Suprapubic skin (tissue), 3 donors: ENCODE data around the gene CCDC178.

Experiments
- POLR2A ChIP-seq, 2 donors: fragments of 450-650 bp; IDR thresholded peaks; one replicate each; pipeline ENCODE4 v1.6.1; 2017; ENCODE audit warnings: antibody characterized with exemption in 2 of 2, mild to moderate bottlenecking in 2 of 2, moderate library complexity in 2 of 2
- TF ChIP-seq, protein P1 (sequence below), 2 donors: fragments of 200-600 bp in 1 of 2; fragments of 450-650 bp in 1 of 2; sonication (generic) in 1 of 2; IDR thresholded peaks; one replicate each; pipeline ENCODE4 v1.5.1; 2016 to 2019; ENCODE audit warnings: antibody characterized with exemption in 2 of 2, mild to moderate bottlenecking in 1 of 2, moderate library complexity in 1 of 2

GRCh38 chr18:33034945-33035344 is 405.6 kb downstream of the CCDC178 start:
- no peak for TF ChIP-seq POLR2A (IDR thresholded peaks at IDR 0.05)
- TF ChIP-seq, protein P1, sequence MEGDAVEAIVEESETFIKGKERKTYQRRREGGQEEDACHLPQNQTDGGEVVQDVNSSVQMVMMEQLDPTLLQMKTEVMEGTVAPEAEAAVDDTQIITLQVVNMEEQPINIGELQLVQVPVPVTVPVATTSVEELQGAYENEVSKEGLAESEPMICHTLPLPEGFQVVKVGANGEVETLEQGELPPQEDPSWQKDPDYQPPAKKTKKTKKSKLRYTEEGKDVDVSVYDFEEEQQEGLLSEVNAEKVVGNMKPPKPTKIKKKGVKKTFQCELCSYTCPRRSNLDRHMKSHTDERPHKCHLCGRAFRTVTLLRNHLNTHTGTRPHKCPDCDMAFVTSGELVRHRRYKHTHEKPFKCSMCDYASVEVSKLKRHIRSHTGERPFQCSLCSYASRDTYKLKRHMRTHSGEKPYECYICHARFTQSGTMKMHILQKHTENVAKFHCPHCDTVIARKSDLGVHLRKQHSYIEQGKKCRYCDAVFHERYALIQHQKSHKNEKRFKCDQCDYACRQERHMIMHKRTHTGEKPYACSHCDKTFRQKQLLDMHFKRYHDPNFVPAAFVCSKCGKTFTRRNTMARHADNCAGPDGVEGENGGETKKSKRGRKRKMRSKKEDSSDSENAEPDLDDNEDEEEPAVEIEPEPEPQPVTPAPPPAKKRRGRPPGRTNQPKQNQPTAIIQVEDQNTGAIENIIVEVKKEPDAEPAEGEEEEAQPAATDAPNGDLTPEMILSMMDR (IDR thresholded peaks at IDR 0.05), result no peak
